GM12878 (cell line): Measurements from ENCODE around the gene BCL2L13. TPM values are rescaled to one million over a fixed set of nuclear protein-coding genes. Genes with fewer than 3 reads are reported as not detected.
"Not testable (repeated sequence)": the region's sequence is repeated elsewhere in the genome, so short reads cannot be mapped to it uniquely, and the experiment has no call there.

ENCODE experiments used
- ATAC-seq: fragments of 200-7000 bp; cut with Tn5 transposase; 3 replicates; pipeline ENCODE4 v1.9.1; 2020; ENCODE audit warnings: mild to moderate bottlenecking, moderate library complexity
- BruUV-seq: library from RNA; stranded (reverse); fragments of 400-500 nt; replicated peaks from 2 replicates; lab custom pipeline; 2021; lab: Mats Ljungman, UMichigan
- CTCF ChIA-PET: fragments of 300-600 bp; sonication (Branson Sonifier 250); formaldehyde crosslinking; extraction: SDS; loops from one replicate; lab custom pipeline; 2021; ENCODE audit warnings: inconsistent platforms; lab: Yijun Ruan, JAX
- POLR2A ChIA-PET: fragments of 350-600 bp; formaldehyde crosslinking; extraction: SDS; loops from one replicate; lab custom pipeline; 2021; ENCODE audit warnings: inconsistent platforms; lab: Charles Lee
- RAD21 ChIA-PET: fragments of 300-600 bp; sonication (Branson Sonifier 250); formaldehyde crosslinking; loops from one replicate; lab custom pipeline; 2023; ENCODE audit warnings: antibody characterized with exemption; ENCODE audit not compliant: unreplicated experiment; lab: Charles Lee
- SMC1A ChIA-PET: fragments of 300-600 bp; sonication (Branson Sonifier 250); formaldehyde crosslinking; loops from one replicate; lab custom pipeline; 2023; ENCODE audit not compliant: unreplicated experiment, uncharacterized antibody; lab: Charles Lee
- DNase-seq: peaks from one replicate; pipeline ENCODE4 v3.0.0-alpha.2; 2011; ENCODE audit warnings: low read depth, low spot score
- FAIRE-seq: peaks from 3 replicates; lab custom pipeline; 2011; peaks lifted over from hg19 to GRCh38; lab: Jason Lieb, UNC
- H2AFZ ChIP-seq: 2 replicates; pipeline ENCODE4 v1.6.0; 2011; ENCODE audit warnings: low read depth, low read length, control low read depth; ENCODE audit not compliant: control insufficient read depth
- H3K27ac ChIP-seq: 2 replicates; pipeline ENCODE4 v1.5.1; 2011; ENCODE audit warnings: control low read depth; ENCODE audit not compliant: control insufficient read depth, insufficient read depth
- H3K27me3 ChIP-seq, 2 experiments: replicated peaks in 1 of 2; 2 replicates each; pipeline versions ENCODE4 v1.6.0 to v1.6.1; 2011; ENCODE audit warnings: low read length in 1 of 2; ENCODE audit not compliant: control insufficient read depth in 2 of 2, insufficient read depth in 2 of 2
- H3K36me3 ChIP-seq, 2 experiments: 2 replicates each; pipeline ENCODE4 v1.5.1; 2011; ENCODE audit warnings: low read length in 1 of 2; ENCODE audit not compliant: control insufficient read depth in 2 of 2, insufficient read depth in 2 of 2
- H3K4me1 ChIP-seq: 2 replicates; pipeline ENCODE4 v1.6.1; 2011; ENCODE audit warnings: mild to moderate bottlenecking, low read length, moderate library complexity, mixed read lengths; ENCODE audit not compliant: control insufficient read depth, insufficient read depth
- H3K4me2 ChIP-seq: 2 replicates; pipeline ENCODE4 v1.6.0; 2011; ENCODE audit warnings: control low read depth; ENCODE audit not compliant: control insufficient read depth, insufficient read depth
- H3K4me3 ChIP-seq: fragments of 200-600 bp; sonication (generic); 2 replicates; pipeline ENCODE4 v1.5.1; 2016
- H3K79me2 ChIP-seq: 2 replicates; pipeline ENCODE4 v1.6.0; 2011; ENCODE audit warnings: low read length; ENCODE audit not compliant: control insufficient read depth, insufficient read depth
- H3K9ac ChIP-seq: 2 replicates; pipeline ENCODE4 v1.8.0; 2011; ENCODE audit warnings: low read length, control low read depth, mixed read lengths; ENCODE audit not compliant: control insufficient read depth, insufficient read depth
- H3K9me3 ChIP-seq: replicated peaks from 3 replicates; pipeline ENCODE4 v1.5.1; 2011; ENCODE audit warnings: mild to moderate bottlenecking, low read length; ENCODE audit not compliant: control insufficient read depth, insufficient read depth
- H4K20me1 ChIP-seq: 2 replicates; pipeline ENCODE4 v1.6.0; 2011; ENCODE audit not compliant: control insufficient read depth, insufficient read depth
- CEBPB ChIP-seq, 2 experiments: fragments of 150-350 bp in 1 of 2; IDR thresholded peaks; 2 replicates each; pipeline ENCODE4 v1.6.1; 2012 to 2014; ENCODE audit warnings: low read depth in 2 of 2, low read length in 2 of 2, borderline replicate concordance in 1 of 2, inconsistent platforms in 1 of 2
- GABPA ChIP-seq: IDR thresholded peaks from 2 replicates; pipeline ENCODE4 v1.6.1; 2014; ENCODE audit warnings: antibody characterized with exemption, low read depth, mild to moderate bottlenecking, inconsistent platforms
- JUNB ChIP-seq: IDR thresholded peaks from 2 replicates; pipeline ENCODE4 v1.6.1; 2016; ENCODE audit warnings: antibody characterized with exemption, mild to moderate bottlenecking
- MAX ChIP-seq: IDR thresholded peaks from 2 replicates; pipeline ENCODE4 v1.6.1; 2012; ENCODE audit warnings: low read depth, low read length, improper control_type of control experiment
- MTA2 ChIP-seq: fragments of 450-650 bp; IDR thresholded peaks from 2 replicates; pipeline ENCODE4 v1.6.1; 2016; ENCODE audit warnings: low read depth, mild to moderate bottlenecking, moderate library complexity
- MYC ChIP-seq: IDR thresholded peaks from 2 replicates; pipeline ENCODE4 v1.6.1; 2011; ENCODE audit warnings: mild to moderate bottlenecking, low read length, moderate library complexity, inconsistent platforms; ENCODE audit not compliant: insufficient read depth, insufficient replicate concordance, insufficient read length, severe bottlenecking
- POLR2A ChIP-seq: IDR thresholded peaks from 2 replicates; pipeline ENCODE4 v1.6.1; 2011; ENCODE audit warnings: low read depth, mild to moderate bottlenecking, low read length
- POLR2AphosphoS2 ChIP-seq: IDR thresholded peaks from 2 replicates; pipeline ENCODE4 v1.6.1; 2011; ENCODE audit warnings: low read depth, mild to moderate bottlenecking, low read length, improper control_type of control experiment, moderate library complexity
- RELA ChIP-seq: fragments of 450-650 bp; IDR thresholded peaks from 2 replicates; pipeline ENCODE4 v1.8.0; 2014; ENCODE audit warnings: borderline replicate concordance; ENCODE audit not compliant: partially characterized antibody
- SMAD1 ChIP-seq: fragments of 450-650 bp; IDR thresholded peaks from 2 replicates; pipeline ENCODE4 v1.6.1; 2018; ENCODE audit warnings: mild to moderate bottlenecking, low read depth; ENCODE audit not compliant: partially characterized antibody
- SMAD5 ChIP-seq: IDR thresholded peaks from 2 replicates; pipeline ENCODE4 v1.6.1; 2016; ENCODE audit warnings: antibody characterized with exemption, low read depth
- TCF3 ChIP-seq: IDR thresholded peaks from 2 replicates; pipeline ENCODE4 v1.6.1; 2012; ENCODE audit warnings: low read depth, mild to moderate bottlenecking, low read length, borderline replicate concordance; ENCODE audit not compliant: insufficient read depth
- ZBED1 ChIP-seq: IDR thresholded peaks from 2 replicates; pipeline ENCODE4 v1.6.1; 2016; ENCODE audit warnings: borderline replicate concordance
- ZZZ3 ChIP-seq: IDR thresholded peaks from 2 replicates; pipeline ENCODE4 v1.6.1; 2011; ENCODE audit warnings: low read depth; ENCODE audit not compliant: control insufficient read depth, insufficient read length
- WGBS: methylation state at CpG from one replicate; pipeline ENCODE4 v1.1.6; 2016; ENCODE audit warnings: low lambda C conversion rate; ENCODE audit not compliant: insufficient replicate concordance, insufficient coverage; ENCODE audit errors: missing lambda C conversion rate; 5-methylcytosine and 5-hydroxymethylcytosine counted together
- in situ Hi-C: fragments of 300-500 bp; cut with MboI; formaldehyde crosslinking; loops from 9 replicates; pipeline ENCODE4 v1.14.3; 2018; ENCODE audit warnings: mixed read lengths
- intact Hi-C: fragments of 100-400 bp; cut with micrococcal nuclease; formaldehyde crosslinking; loops from one replicate; pipeline ENCODE4 v1.14.2; 2022; ENCODE audit not compliant: unreplicated experiment
- polyA plus RNA-seq, 11 experiments: library from polyadenylated mRNA; depleted of rRNA in 4 of 11; unstranded in 6 of 11; stranded (reverse) in 5 of 11; fragments of >200 nt; fragmentation: Nextera tagmentation in 4 of 11; fragmentation: Illumina TruSeq in 1 of 11; extraction: Ambion mirVana in 4 of 11; extraction: Trizol in 1 of 11; gene quantifications; 1 replicate in 1 of 11; 2 replicates in 10 of 11; pipeline versions ENCODE4 v1.2.1 to v1.2.3, GENCODE V29; 2011 to 2016; ENCODE audit warnings: inconsistent platforms in 2 of 11, missing spikeins in 2 of 11, low read depth in 1 of 11
- total RNA-seq, 4 experiments: library from RNA; depleted of rRNA in 3 of 4; stranded (reverse); fragments of >200 nt in 3 of 4; fragmentation: Illumina TruSeq in 1 of 4; extraction: Trizol in 1 of 4; gene quantifications; 2 replicates each; pipeline versions ENCODE4 v1.2.1 to v1.2.3, GENCODE V29; 2013 to 2021
- TF ChIP-seq, protein P1 (sequence below): fragments of 450-650 bp; formaldehyde crosslinking; IDR thresholded peaks from 2 replicates; pipeline ENCODE4 v1.4.0; 2020; ENCODE audit warnings: mild to moderate bottlenecking, moderate library complexity

BCL2L13 gene
- total and polyA plus RNA-seq, 10 of the 15 experiments (the other 5 are each of a cell fraction or from before 2014, with no cell fraction given): 18.6 to 30.6 (median 28.2) TPM

DNA sequence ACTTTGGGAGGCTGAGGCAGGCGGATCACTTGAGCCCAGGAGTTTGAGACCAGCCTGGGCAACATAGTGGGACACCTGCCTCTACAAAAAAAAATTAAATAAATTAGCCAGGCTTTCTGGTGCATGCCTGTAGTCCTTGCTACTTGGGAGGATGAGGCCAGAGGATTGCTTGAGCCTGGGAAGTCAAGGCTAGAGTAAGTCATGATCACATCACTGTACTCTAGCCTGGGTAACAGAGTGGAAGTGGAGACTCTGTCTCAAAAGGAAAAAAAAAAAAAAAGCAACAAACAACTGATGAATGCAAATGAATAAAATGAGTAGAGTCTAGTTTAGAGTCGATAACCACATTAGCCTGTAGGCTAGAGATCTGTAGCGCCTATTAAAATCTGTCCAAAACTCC, 3.9 kb upstream of the BCL2L13 start:
- H3K36me3 ChIP-seq: no peaks in the 10 kb centered on the region
- intact Hi-C loops: loop anchor here (10.0 kb wide), 1 partner anchor 70 kb away; no protein-coding TSS in a partner anchor
- H4K20me1 ChIP-seq: no peaks in the 10 kb centered on the region
- BruUV-seq: no TSS peak
- SMC1A ChIA-PET: no interaction called here
- no peak for DNase-seq
- H3K4me2 ChIP-seq: no peak overlapping the region
- TF ChIP-seq TCF3 (no peak), SMAD1 (no peak), SMAD5 (no peak), POLR2A (no peak), MTA2 (no peak), POLR2AphosphoS2 (no peak), JUNB (no peak), ZZZ3 (no peak), GABPA (no peak), CEBPB (IDR thresholded peaks at IDR 0.05; ENCODE audit: borderline replicate concordance in 1 of 2, low read depth in 2 of 2, low read length in 2 of 2) (no peak), MYC (no peak), MAX (no peak), RELA (no peak), ZBED1 (no peak)
- TF ChIP-seq, protein P1, sequence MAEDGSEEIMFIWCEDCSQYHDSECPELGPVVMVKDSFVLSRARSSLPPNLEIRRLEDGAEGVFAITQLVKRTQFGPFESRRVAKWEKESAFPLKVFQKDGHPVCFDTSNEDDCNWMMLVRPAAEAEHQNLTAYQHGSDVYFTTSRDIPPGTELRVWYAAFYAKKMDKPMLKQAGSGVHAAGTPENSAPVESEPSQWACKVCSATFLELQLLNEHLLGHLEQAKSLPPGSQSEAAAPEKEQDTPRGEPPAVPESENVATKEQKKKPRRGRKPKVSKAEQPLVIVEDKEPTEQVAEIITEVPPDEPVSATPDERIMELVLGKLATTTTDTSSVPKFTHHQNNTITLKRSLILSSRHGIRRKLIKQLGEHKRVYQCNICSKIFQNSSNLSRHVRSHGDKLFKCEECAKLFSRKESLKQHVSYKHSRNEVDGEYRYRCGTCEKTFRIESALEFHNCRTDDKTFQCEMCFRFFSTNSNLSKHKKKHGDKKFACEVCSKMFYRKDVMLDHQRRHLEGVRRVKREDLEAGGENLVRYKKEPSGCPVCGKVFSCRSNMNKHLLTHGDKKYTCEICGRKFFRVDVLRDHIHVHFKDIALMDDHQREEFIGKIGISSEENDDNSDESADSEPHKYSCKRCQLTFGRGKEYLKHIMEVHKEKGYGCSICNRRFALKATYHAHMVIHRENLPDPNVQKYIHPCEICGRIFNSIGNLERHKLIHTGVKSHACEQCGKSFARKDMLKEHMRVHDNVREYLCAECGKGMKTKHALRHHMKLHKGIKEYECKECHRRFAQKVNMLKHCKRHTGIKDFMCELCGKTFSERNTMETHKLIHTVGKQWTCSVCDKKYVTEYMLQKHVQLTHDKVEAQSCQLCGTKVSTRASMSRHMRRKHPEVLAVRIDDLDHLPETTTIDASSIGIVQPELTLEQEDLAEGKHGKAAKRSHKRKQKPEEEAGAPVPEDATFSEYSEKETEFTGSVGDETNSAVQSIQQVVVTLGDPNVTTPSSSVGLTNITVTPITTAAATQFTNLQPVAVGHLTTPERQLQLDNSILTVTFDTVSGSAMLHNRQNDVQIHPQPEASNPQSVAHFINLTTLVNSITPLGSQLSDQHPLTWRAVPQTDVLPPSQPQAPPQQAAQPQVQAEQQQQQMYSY (CRISPR knock-in tag): no peak
- no peaks in the 10 kb centered on the region for H3K27me3 ChIP-seq
- H3K79me2 ChIP-seq: peaks cover 11% of the 10 kb centered on the region
- no peak for ATAC-seq
- H2AFZ ChIP-seq: no peak overlapping the region
- H3K27ac ChIP-seq: no peak overlapping the region
- CTCF ChIA-PET: interaction anchor here (0.8 kb wide), 1 partner anchor 72 kb away, joined by 3 read pairs; no protein-coding TSS in a partner anchor
- no peak overlapping the region for H3K4me3 ChIP-seq
- RAD21 ChIA-PET: no interaction called here
- POLR2A ChIA-PET: no interaction called here
- peaks cover 5% of the 10 kb centered on the region for H3K4me1 ChIP-seq
- H3K9me3 ChIP-seq: no peaks in the 10 kb centered on the region
- FAIRE-seq: no peak
- H3K9ac ChIP-seq: no peak overlapping the region
- in situ Hi-C loops: loop anchor here (25.0 kb wide), 1 partner anchor 1803 kb away; the partner anchor contains the start of genes C22orf39, HIRA and MRPL40
- WGBS: 92% methylated on average over 3 of the region's 3 CpGs

GRCh38 chr22:17636850-17637249, 1.7 kb upstream of the BCL2L13 start:
- in situ Hi-C loops: loop anchor here (25.0 kb wide), 1 partner anchor 1800 kb away; the partner anchor contains the start of genes C22orf39, HIRA and MRPL40

More at GRCh38 chr22:17636850-17637249, 1.7 kb upstream of the BCL2L13 start:
- DNase-seq, H3K27ac ChIP-seq, H3K27me3 ChIP-seq, H3K9me3 ChIP-seq, H3K4me1 ChIP-seq, H3K4me2 ChIP-seq, RAD21 ChIA-PET, POLR2A ChIA-PET, H3K9ac ChIP-seq, H3K36me3 ChIP-seq, BruUV-seq, H2AFZ ChIP-seq, ATAC-seq, CTCF ChIA-PET, FAIRE-seq, SMC1A ChIA-PET, H4K20me1 ChIP-seq, H3K4me3 ChIP-seq: not testable (repeated sequence)
- intact Hi-C loops: loop anchor here (10.0 kb wide), 1 partner anchor 68 kb away; no protein-coding TSS in a partner anchor
- peaks cover 19% of the 10 kb centered on the region for H3K79me2 ChIP-seq
- 91% methylated on average over 10 of the region's 10 CpGs for WGBS
